Mammary epithelial cell (primary cell): Measurements from ENCODE around the gene CBX6.

Experiments
- CTCF ChIP-seq, 2 donors: IDR thresholded peaks in 1 of 2; conservative IDR thresholded peaks in 1 of 2; 2 replicates each; pipeline ENCODE4 v1.5.1; 2011 to 2012; ENCODE audit warnings: inconsistent platforms in 2 of 2, low read length in 2 of 2, mild to moderate bottlenecking in 2 of 2, control low read depth in 1 of 2, low read depth in 1 of 2; ENCODE audit not compliant: insufficient read depth in 1 of 2; ENCODE audit errors: extremely low read depth in 1 of 2
- EZH2 ChIP-seq: IDR thresholded peaks from 2 replicates; pipeline ENCODE4 v1.6.1; 2012; ENCODE audit warnings: low read length, inconsistent platforms, borderline replicate concordance

GRCh38 chr22:38834215-38834953 lies 37.6 kb downstream of the CBX6 start:
- TF ChIP-seq CTCF (conservative IDR thresholded peaks at IDR 0.05 in 1 of 2, IDR thresholded peaks at IDR 0.05 in 1 of 2; ENCODE audit: extremely low read depth in 1 of 2, insufficient read depth in 1 of 2, low read depth in 1 of 2, low read length in 2 of 2) = no peak
- no peak for TF ChIP-seq EZH2
